Esophagus squamous epithelium (tissue), 5 donors: ENCODE data around the gene RSF1. TPM values are rescaled to one million over a fixed set of nuclear protein-coding genes. Genes with fewer than 3 reads are reported as not detected.

ENCODE experiments used
- DNase-seq: peaks from one replicate; lab custom pipeline; 2025; lab: John Stamatoyannopoulos, UW
- H3K27ac ChIP-seq, 4 donors: fragments of 200-600 bp; sonication (generic); one replicate each; pipeline ENCODE4 v1.5.1; 2016 to 2019; ENCODE audit warnings: mild to moderate bottlenecking in 1 of 4
- H3K27me3 ChIP-seq, 4 donors: fragments of 200-600 bp; sonication (generic); 1 replicate in 3 of 4; 2 replicates in 1 of 4; pipeline versions ENCODE4 v1.5.1 to v1.6.0; 2017 to 2021; ENCODE audit warnings: antibody characterized with exemption in 1 of 4
- H3K36me3 ChIP-seq, 3 donors: fragments of 200-600 bp; sonication (generic); one replicate each; pipeline ENCODE4 v1.5.1; 2016 to 2019
- H3K4me1 ChIP-seq, 3 donors: fragments of 200-600 bp; sonication (generic); one replicate each; pipeline ENCODE4 v1.5.1; 2017 to 2019
- H3K4me3 ChIP-seq, 4 donors: fragments of 200-600 bp; sonication (generic); 1 replicate in 3 of 4; 2 replicates in 1 of 4; pipeline ENCODE4 v1.5.1; 2016 to 2019; ENCODE audit warnings: mild to moderate bottlenecking in 2 of 4, moderate library complexity in 1 of 4
- H3K9me3 ChIP-seq, 3 donors: fragments of 200-600 bp; sonication (generic); one replicate each; pipeline ENCODE4 v1.5.1; 2016 to 2019
- POLR2A ChIP-seq, 4 donors: fragments of 450-650 bp; IDR thresholded peaks; one replicate each; pipeline ENCODE4 v1.6.1; 2017; ENCODE audit warnings: antibody characterized with exemption in 4 of 4, mild to moderate bottlenecking in 4 of 4, moderate library complexity in 3 of 4
- WGBS, 2 donors: methylation state at CpG; one replicate each; pipeline ENCODE4 v1.1.5; 2018; 5-methylcytosine and 5-hydroxymethylcytosine counted together
- intact Hi-C: fragments of 100-400 bp; cut with DNase I; formaldehyde crosslinking; loops from one replicate; pipeline ENCODE4 v1.15.0; 2022
- total RNA-seq, 4 donors: library from RNA; depleted of rRNA; stranded (reverse); fragments of >200 nt; gene quantifications; one replicate each; pipeline ENCODE4 v1.1.0, GENCODE V29; 2016
- TF ChIP-seq, protein P1 (sequence below), 6 experiments: fragments of 450-650 bp in 4 of 6; fragments of 200-600 bp in 2 of 6; sonication (generic) in 2 of 6; IDR thresholded peaks; one replicate each; pipeline ENCODE4 v1.5.1; 2016 to 2019; ENCODE audit warnings: antibody characterized with exemption in 6 of 6, mild to moderate bottlenecking in 4 of 6, moderate library complexity in 4 of 6
- donor health status: DM: yes; HTN: yes; CAD: no.

The RSF1 gene
- total RNA-seq, 4 donors from 2014 or later = 14.7 to 37.8 (median 29.1) TPM

DNA sequence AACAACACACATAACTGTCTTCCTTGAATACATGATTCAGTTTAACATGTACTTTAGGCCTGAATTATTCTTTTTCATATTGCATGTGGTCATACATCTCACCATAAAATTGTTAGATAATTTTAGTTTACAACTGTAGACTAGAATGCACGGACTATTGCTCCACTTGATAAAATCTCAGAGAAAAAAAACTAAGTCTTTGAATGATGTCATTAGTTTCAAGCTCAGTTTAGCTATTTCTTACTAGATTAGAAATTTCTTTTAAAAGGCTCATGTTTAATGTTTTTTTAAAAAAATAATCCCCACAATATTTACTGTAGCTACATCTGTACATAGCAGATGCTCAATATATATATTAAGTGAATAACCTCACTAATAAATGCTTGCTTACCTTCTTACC, 5.1 kb downstream of the RSF1 start:
- TF ChIP-seq, protein P1, sequence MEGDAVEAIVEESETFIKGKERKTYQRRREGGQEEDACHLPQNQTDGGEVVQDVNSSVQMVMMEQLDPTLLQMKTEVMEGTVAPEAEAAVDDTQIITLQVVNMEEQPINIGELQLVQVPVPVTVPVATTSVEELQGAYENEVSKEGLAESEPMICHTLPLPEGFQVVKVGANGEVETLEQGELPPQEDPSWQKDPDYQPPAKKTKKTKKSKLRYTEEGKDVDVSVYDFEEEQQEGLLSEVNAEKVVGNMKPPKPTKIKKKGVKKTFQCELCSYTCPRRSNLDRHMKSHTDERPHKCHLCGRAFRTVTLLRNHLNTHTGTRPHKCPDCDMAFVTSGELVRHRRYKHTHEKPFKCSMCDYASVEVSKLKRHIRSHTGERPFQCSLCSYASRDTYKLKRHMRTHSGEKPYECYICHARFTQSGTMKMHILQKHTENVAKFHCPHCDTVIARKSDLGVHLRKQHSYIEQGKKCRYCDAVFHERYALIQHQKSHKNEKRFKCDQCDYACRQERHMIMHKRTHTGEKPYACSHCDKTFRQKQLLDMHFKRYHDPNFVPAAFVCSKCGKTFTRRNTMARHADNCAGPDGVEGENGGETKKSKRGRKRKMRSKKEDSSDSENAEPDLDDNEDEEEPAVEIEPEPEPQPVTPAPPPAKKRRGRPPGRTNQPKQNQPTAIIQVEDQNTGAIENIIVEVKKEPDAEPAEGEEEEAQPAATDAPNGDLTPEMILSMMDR (IDR thresholded peaks at IDR 0.05) = no peak
- TF ChIP-seq POLR2A (IDR thresholded peaks at IDR 0.05) = no peak
- no peak overlapping the region for H3K27ac ChIP-seq
- 79 to 80% methylated on average over 1 of the region's 1 CpG for WGBS, 2 donors
- H3K4me3 ChIP-seq = no peak overlapping the region
- intact Hi-C loops = no loop called here
- DNase-seq = no peak
- peaks cover 4 to 30% (median 13%) of the 10 kb centered on the region in 3 donors for H3K4me1 ChIP-seq
- no peaks in the 10 kb centered on the region for H3K27me3 ChIP-seq
- peaks cover 0 to 19% (median 0%) of the 10 kb centered on the region in 3 donors for H3K36me3 ChIP-seq
- no peaks in the 10 kb centered on the region for H3K9me3 ChIP-seq

DNA sequence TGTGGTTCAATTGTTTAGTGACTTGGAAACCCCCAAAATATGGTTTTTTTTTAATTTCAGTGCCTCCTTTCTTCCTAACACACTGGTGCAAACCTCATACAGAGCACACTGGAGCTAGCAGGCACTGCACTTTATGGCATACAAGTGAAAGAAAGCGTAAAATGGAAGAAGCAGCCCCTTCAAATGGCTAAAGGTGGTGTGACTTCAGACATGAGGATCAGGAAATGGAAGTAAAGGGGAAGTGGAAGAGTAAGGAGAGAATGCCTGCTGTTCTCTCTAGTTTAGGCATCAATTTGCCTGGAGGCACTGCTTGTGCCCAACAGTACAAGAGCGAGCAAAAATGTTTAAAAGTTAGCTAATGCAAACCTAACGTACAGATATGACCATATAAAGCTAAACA, 5.7 kb downstream of the RSF1 start:
- no peak for DNase-seq
- Histone ChIP-seq H3K4me1 (peaks cover 4 to 30% (median 13%) of the 10 kb centered on the region in 3 donors), H3K27me3 (no peaks in the 10 kb centered on the region), H3K9me3 (no peaks in the 10 kb centered on the region), H3K4me3 (no peak overlapping the region), H3K27ac (no peak overlapping the region), H3K36me3 (peaks cover 0 to 23% (median 0%) of the 10 kb centered on the region in 3 donors)
- no peak for TF ChIP-seq POLR2A (IDR thresholded peaks at IDR 0.05)
- TF ChIP-seq, protein P1 (IDR thresholded peaks at IDR 0.05) = no peak
- intact Hi-C loops = no loop called here
- WGBS, 2 donors = 95 to 97% methylated on average over 3 of the region's 3 CpGs

DNA sequence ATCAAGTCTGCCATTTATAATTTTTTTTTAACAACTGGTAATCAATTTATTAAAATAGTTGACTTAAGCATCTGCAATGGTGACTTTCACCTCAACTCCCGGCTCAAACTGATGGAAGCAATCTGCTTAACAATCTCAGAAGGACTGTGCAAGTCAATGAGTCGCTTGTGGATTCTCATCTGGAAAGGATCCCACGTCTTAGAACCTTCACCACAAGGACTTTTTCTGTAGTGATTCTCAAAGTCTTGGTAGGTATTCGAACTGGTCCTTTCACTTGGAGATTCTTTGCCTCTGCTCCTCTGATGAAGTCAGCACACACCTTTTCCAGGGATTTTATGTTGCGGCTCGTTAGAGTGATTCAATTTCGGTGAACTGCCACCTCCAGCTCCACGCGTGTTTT, 7.3 kb downstream of the RSF1 start:
- Histone ChIP-seq H3K27ac (no peak overlapping the region), H3K4me1 (peaks cover 0 to 19% (median 4%) of the 10 kb centered on the region in 3 donors), H3K27me3 (no peaks in the 10 kb centered on the region), H3K9me3 (no peaks in the 10 kb centered on the region), H3K4me3 (no peak overlapping the region), H3K36me3 (peaks cover 0 to 23% (median 0%) of the 10 kb centered on the region in 3 donors)
- no peak for TF ChIP-seq POLR2A (IDR thresholded peaks at IDR 0.05)
- TF ChIP-seq, protein P1 (IDR thresholded peaks at IDR 0.05) = no peak
- intact Hi-C loops = no loop called here
- no peak for DNase-seq
- WGBS, 2 donors = 92 to 96% methylated on average over 8 to 9 of the region's 9 CpGs

DNA sequence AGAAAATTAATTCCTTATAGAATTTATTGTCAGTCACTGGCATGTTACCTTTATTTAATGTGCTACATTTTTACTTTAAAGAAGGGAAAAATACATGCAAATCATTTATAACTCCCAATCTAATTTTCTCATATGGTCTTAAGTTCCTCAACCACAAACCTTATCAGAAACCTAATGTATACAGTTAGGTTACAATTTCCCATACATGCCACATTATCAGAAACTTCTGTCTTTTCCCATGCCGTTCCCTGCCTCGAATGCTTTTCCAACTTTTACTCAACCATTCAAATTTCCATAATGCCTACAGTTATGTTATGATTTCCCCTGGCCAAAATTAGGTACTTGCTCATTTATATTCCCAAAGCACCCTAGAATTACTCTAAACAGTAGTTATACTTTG, 13.5 kb downstream of the RSF1 start:
- peaks cover 0 to 20% (median 0%) of the 10 kb centered on the region in 3 donors for H3K4me1 ChIP-seq
- no peaks in the 10 kb centered on the region for H3K9me3 ChIP-seq
- no peak for TF ChIP-seq POLR2A (IDR thresholded peaks at IDR 0.05)
- TF ChIP-seq, protein P1 (IDR thresholded peaks at IDR 0.05) = no peak
- 73 to 88% methylated on average over 2 of the region's 2 CpGs for WGBS, 2 donors
- intact Hi-C loops = no loop called here
- peaks cover 0 to 13% (median 0%) of the 10 kb centered on the region in 3 donors for H3K36me3 ChIP-seq
- DNase-seq = no peak
- H3K27ac ChIP-seq = no peak overlapping the region
- no peaks in the 10 kb centered on the region for H3K27me3 ChIP-seq
- no peak overlapping the region for H3K4me3 ChIP-seq

DNA sequence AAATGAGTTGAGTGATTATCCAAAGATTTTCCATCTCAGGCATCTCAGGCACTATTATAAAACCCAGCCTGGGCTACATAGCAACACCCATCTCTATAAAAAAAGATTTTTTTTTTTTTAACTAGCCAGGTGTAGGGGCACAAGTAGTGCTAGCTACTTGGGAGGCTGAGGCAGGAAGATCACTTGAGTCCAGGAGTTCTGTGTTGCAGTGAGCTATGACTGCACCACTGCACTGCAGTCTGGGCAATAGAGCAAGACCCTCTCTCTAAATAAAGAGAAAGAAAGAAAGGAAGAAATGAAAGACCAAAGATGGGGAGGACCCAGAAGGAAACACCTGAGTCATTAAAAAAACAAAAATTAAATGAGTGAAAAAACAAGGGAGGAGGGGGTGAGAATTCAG, 14.1 kb downstream of the RSF1 start:
- Histone ChIP-seq H3K27me3 (no peaks in the 10 kb centered on the region), H3K4me1 (peaks cover 0 to 18% (median 0%) of the 10 kb centered on the region in 3 donors), H3K9me3 (no peaks in the 10 kb centered on the region), H3K27ac (no peak overlapping the region), H3K36me3 (peaks cover 0 to 10% (median 0%) of the 10 kb centered on the region in 3 donors), H3K4me3 (no peak overlapping the region)
- no peak for DNase-seq
- intact Hi-C loops = no loop called here
- no peak for TF ChIP-seq POLR2A (IDR thresholded peaks at IDR 0.05)
- TF ChIP-seq, protein P1 (IDR thresholded peaks at IDR 0.05) = no peak
